BJ (cell line): ENCODE measurements around the gene OPRM1. TPM values are rescaled to one million over a fixed set of nuclear protein-coding genes. Genes with fewer than 3 reads are reported as not detected.

Experiments used
- CTCF ChIA-PET: fragments of 350-600 bp; formaldehyde crosslinking; extraction: SDS; loops from one replicate; lab custom pipeline; 2021; ENCODE audit warnings: antibody characterized with exemption, inconsistent platforms; lab: Yijun Ruan, JAX
- POLR2A ChIA-PET: fragments of 300-600 bp; sonication (Branson Sonifier 250); formaldehyde crosslinking; extraction: SDS; loops from one replicate; lab custom pipeline; 2021; ENCODE audit warnings: antibody characterized with exemption; lab: Charles Lee
- DNase-seq: peaks from one replicate; pipeline ENCODE4 v3.0.0-alpha.2; 2011; ENCODE audit warnings: low read depth
- H3K27me3 ChIP-seq: 2 replicates; pipeline ENCODE4 v1.6.0; 2011; ENCODE audit warnings: low read length; ENCODE audit not compliant: control insufficient read depth, insufficient read depth
- H3K36me3 ChIP-seq: 2 replicates; pipeline ENCODE4 v1.5.1; 2011; ENCODE audit warnings: low read length; ENCODE audit not compliant: control insufficient read depth, insufficient read depth
- H3K4me3 ChIP-seq: 2 replicates; pipeline ENCODE4 v1.5.1; 2011; ENCODE audit warnings: low read depth, mild to moderate bottlenecking, control low read depth, low read length
- CTCF ChIP-seq: IDR thresholded peaks from 2 replicates; pipeline ENCODE4 v1.5.1; 2011; ENCODE audit warnings: low read depth, mild to moderate bottlenecking, control low read depth, inconsistent platforms, low read length, moderate library complexity; ENCODE audit not compliant: insufficient read depth
- polyA plus RNA-seq: library from polyadenylated mRNA; depleted of rRNA; stranded (reverse); fragments of >200 nt; gene quantifications from 2 replicates; pipeline ENCODE4 v1.2.3, GENCODE V29; 2011

Gene OPRM1
- polyA plus RNA-seq, 1 experiment, result not detected

DNA sequence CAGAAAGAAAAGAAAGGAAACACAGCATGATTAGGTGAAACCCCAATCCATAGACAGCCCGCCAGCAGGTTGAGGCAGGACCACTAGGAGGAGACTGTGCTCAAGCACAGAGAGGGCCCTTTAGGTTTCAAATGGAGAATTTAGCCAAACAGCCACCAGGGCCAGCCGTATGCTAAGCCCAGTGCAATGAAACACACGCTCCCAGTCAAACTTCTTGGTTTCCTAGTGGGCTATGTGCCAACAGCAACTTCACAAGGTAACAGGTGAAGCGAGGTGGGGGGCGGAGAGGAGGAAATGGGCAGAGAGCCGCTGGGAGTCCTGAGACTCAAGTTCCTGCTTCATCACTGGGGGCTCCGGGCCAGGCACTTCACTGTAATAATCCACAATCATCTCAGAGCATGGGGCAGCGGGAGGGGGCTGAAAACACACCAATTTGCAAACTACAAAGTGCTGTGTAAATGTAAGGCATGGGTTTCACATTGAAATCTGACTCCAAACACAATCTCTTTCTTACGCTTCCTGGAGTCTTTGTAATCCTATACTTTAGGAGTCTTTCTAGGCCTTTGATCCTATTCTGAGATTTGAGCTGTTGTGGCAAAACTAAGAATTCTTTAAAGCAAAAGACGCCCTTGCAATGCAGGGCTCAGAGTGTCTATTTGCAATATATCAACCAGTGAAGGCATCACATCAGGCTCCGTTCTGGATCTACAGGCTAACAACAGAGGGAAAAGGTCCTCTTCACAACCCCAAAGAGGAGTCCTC is 117.3 kb downstream of the OPRM1 start:
- Histone ChIP-seq H3K4me3 (no peak overlapping the region), H3K27me3 (no peaks in the 10 kb centered on the region), H3K36me3 (no peaks in the 10 kb centered on the region)
- no peak for DNase-seq
- peak; percentile 73 for TF ChIP-seq CTCF
- ChIA-PET CTCF (interaction anchor here (0.8 to 3.5 kb wide), 7 partner anchors 17 to 649 kb away, joined by 3 to 25 read pairs (median 5); no protein-coding TSS in a partner anchor), POLR2A (no interaction called here)

- POLR2A ChIA-PET, result interaction anchor here (0.6 kb wide), 1 partner anchor 161 kb away, joined by 21 read pairs; no protein-coding TSS in a partner anchor
- H3K4me3 ChIP-seq, result no peak overlapping the region
- DNase-seq, result no peak
- H3K27me3 ChIP-seq, result no peaks in the 10 kb centered on the region
- no peaks in the 10 kb centered on the region for H3K36me3 ChIP-seq
- TF ChIP-seq CTCF, result no peak
- CTCF ChIA-PET, result interaction anchor here (1.0 to 3.3 kb wide), 3 partner anchors 118 to 214 kb away, joined by 3 to 15 read pairs (median 7); no protein-coding TSS in a partner anchor
Measured at GRCh38 chr6:154157082-154157481, 118.0 kb downstream of the OPRM1 start.

DNA sequence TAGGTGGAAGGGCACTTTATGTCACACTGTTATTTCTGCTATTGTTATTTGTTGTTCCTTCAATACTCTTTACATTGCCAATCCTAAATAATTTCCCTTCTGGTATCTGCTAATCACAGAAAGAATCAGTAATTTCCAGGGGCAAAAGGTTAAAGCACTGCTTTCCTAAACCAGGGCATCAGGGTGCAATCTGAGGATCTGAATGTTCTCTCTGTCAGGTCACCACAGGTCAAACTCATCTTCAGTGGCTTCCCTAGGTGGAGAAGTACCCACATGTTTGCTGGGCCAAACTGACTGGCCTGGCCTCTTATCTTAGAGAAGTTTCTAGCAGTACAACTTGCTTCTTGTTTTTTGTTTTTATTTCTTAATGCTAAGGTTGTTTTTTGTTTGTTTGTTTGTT is 118.7 kb downstream of the OPRM1 start:
- CTCF ChIA-PET, result interaction anchor here (1.0 to 3.3 kb wide), 4 partner anchors 117 to 518 kb away, joined by 3 to 15 read pairs (median 5); no protein-coding TSS in a partner anchor

DNA sequence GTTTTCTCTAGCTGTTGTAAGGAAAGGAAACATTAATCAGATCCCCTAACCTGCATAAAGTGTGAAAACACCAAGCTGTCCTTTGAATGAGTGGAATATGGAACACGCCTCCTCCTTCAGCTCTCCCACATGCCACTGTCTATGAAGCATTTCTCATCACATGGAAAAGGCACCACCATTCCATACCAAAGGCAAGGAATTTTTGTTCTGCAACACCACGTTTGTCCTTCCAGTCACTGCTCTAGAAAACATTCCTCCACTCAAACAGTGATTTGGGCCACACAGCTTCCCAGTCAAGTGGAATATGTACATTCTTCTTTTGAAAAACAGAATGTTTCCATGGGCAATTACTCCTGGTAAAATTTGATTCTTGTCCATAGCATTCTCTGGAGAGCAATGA is 120.1 kb downstream of the OPRM1 start:
- ChIA-PET CTCF (interaction anchor here (0.6 to 3.3 kb wide), 2 partner anchors 108 to 211 kb away, joined by 5 to 15 read pairs; no protein-coding TSS in a partner anchor), POLR2A (no interaction called here)
- no peak for TF ChIP-seq CTCF

More for the DNA sequence above, 118.7 kb downstream of the OPRM1 start:
- Histone ChIP-seq H3K27me3 (no peaks in the 10 kb centered on the region), H3K4me3 (no peak overlapping the region), H3K36me3 (no peaks in the 10 kb centered on the region)
- TF ChIP-seq CTCF, result no peak
- POLR2A ChIA-PET, result no interaction called here
- no peak for DNase-seq

GRCh38 chr6:154161689-154162088 is 122.6 kb downstream of the OPRM1 start:
- CTCF ChIA-PET, result interaction anchor here (0.6 kb wide), 1 partner anchor 1136 kb away, joined by 3 read pairs; no protein-coding TSS in a partner anchor
- no peak for TF ChIP-seq CTCF
- no peaks in the 10 kb centered on the region for H3K27me3 ChIP-seq
- H3K4me3 ChIP-seq, result no peak overlapping the region
- DNase-seq, result no peak
- POLR2A ChIA-PET, result no interaction called here
- H3K36me3 ChIP-seq, result no peaks in the 10 kb centered on the region

More for the DNA sequence above, 120.1 kb downstream of the OPRM1 start:
- Histone ChIP-seq H3K27me3 (no peaks in the 10 kb centered on the region), H3K4me3 (no peak overlapping the region), H3K36me3 (no peaks in the 10 kb centered on the region)
- DNase-seq, result no peak
